GM10847 (cell line): Measurements from ENCODE around the gene ARPC1B.
A peak's percentile ranks its signal among the peaks of the same experiment; 100 is the strongest.

Source experiments
- POLR2A ChIP-seq: IDR thresholded peaks from 2 replicates; pipeline ENCODE4 v1.6.1; 2011; ENCODE audit not compliant: insufficient read length; ENCODE audit errors: extremely low read depth

ARPC1B gene

GRCh38 chr7:99374111-99375064, at the start of gene ARPC1B:
Gene ARPC1B (plus strand): TSS chr7:99374730. CDS start chr7:99385715, 10,985 bp downstream.
- TF ChIP-seq POLR2A: peak; percentile 90

GRCh38 chr7:99325001-99325493, 49.5 kb upstream of the ARPC1B start:
- TF ChIP-seq POLR2A: no peak

- TF ChIP-seq POLR2A: peak; percentile 95
Measured at GRCh38 chr7:99325592-99326407, 48.7 kb upstream of the ARPC1B start, which contains the start of gene ARPC1A. Gene ARPC1A (plus strand): TSS chr7:99325898. CDS start chr7:99333354, 7,456 bp downstream.

GRCh38 chr7:99326408-99326782, 48.1 kb upstream of the ARPC1B start:
- no peak for TF ChIP-seq POLR2A

GRCh38 chr7:99331002-99331401, 43.5 kb upstream of the ARPC1B start:
- no peak for TF ChIP-seq POLR2A

GRCh38 chr7:99339595-99339994, 34.9 kb upstream of the ARPC1B start:
- no peak for TF ChIP-seq POLR2A

- no peak for TF ChIP-seq POLR2A
Measured at GRCh38 chr7:99340659-99341058, 33.9 kb upstream of the ARPC1B start.

GRCh38 chr7:99344061-99344647, 30.4 kb upstream of the ARPC1B start:
- no peak for TF ChIP-seq POLR2A

- no peak for TF ChIP-seq POLR2A
Measured at GRCh38 chr7:99352247-99352646, 22.3 kb upstream of the ARPC1B start.

- no peak for TF ChIP-seq POLR2A
Measured at GRCh38 chr7:99355098-99355497, 19.4 kb upstream of the ARPC1B start.

- TF ChIP-seq POLR2A: no peak
Measured at GRCh38 chr7:99357701-99358490, 16.6 kb upstream of the ARPC1B start.

- no peak for TF ChIP-seq POLR2A
Measured at GRCh38 chr7:99359465-99360154, 14.9 kb upstream of the ARPC1B start.

GRCh38 chr7:99362801-99363200, 11.7 kb upstream of the ARPC1B start:
- TF ChIP-seq POLR2A: no peak

GRCh38 chr7:99363286-99363685, 11.2 kb upstream of the ARPC1B start:
- TF ChIP-seq POLR2A: no peak
